H9 (cell line): Measurements from ENCODE around the gene HAGH. TPM values are rescaled to one million over a fixed set of nuclear protein-coding genes. Genes with fewer than 3 reads are reported as not detected.

Experiments
- DNase-seq: peaks from one replicate; pipeline ENCODE4 v3.0.0-alpha.2; 2017
- H2AFZ ChIP-seq: one replicate; pipeline ENCODE4 v1.6.1; 2013; ENCODE audit warnings: mild to moderate bottlenecking, low read length, control low read depth, moderate library complexity
- H2AK5ac ChIP-seq: 2 replicates; pipeline ENCODE4 v1.6.1; 2013; ENCODE audit warnings: low read length, control low read depth, mixed read lengths; ENCODE audit not compliant: insufficient read length
- H2BK120ac ChIP-seq: one replicate; pipeline ENCODE4 v1.6.1; 2013; ENCODE audit warnings: low read depth, mild to moderate bottlenecking, low read length, control low read depth, inconsistent platforms; ENCODE audit not compliant: poor library complexity, severe bottlenecking
- H2BK12ac ChIP-seq: 2 replicates; pipeline ENCODE4 v1.6.1; 2013; ENCODE audit warnings: low read length, control low read depth, mixed read lengths, low read depth; ENCODE audit not compliant: insufficient read length
- H2BK15ac ChIP-seq: 2 replicates; pipeline ENCODE4 v1.6.1; 2013; ENCODE audit warnings: low read depth, low read length, control low read depth
- H2BK20ac ChIP-seq: one replicate; pipeline ENCODE4 v1.6.1; 2013; ENCODE audit warnings: low read depth, mild to moderate bottlenecking, low read length, control low read depth, inconsistent platforms; ENCODE audit not compliant: poor library complexity, severe bottlenecking
- H2BK5ac ChIP-seq: 2 replicates; pipeline ENCODE4 v1.6.1; 2013; ENCODE audit warnings: low read length, control low read depth, mixed read lengths; ENCODE audit not compliant: insufficient read length
- H3K14ac ChIP-seq: 2 replicates; pipeline ENCODE4 v1.6.1; 2013; ENCODE audit warnings: low read length, control low read depth; ENCODE audit not compliant: insufficient read depth
- H3K18ac ChIP-seq: 2 replicates; pipeline ENCODE4 v1.6.1; 2013; ENCODE audit warnings: low read depth, mild to moderate bottlenecking, mixed read lengths, low read length, control low read depth; ENCODE audit not compliant: insufficient read length
- H3K23ac ChIP-seq: 2 replicates; pipeline ENCODE4 v1.6.1; 2013; ENCODE audit warnings: low read length, control low read depth, mixed read lengths, low read depth; ENCODE audit not compliant: insufficient read length
- H3K23me2 ChIP-seq: 2 replicates; pipeline ENCODE4 v1.6.1; 2013; ENCODE audit warnings: low read depth, mild to moderate bottlenecking, mixed read lengths, low read length, control low read depth; ENCODE audit not compliant: insufficient read length, poor library complexity, severe bottlenecking
- H3K27ac ChIP-seq: 2 replicates; pipeline ENCODE4 v1.5.1; 2013; ENCODE audit warnings: low read length, control low read depth, mixed read lengths, low read depth; ENCODE audit not compliant: insufficient read length
- H3K27me3 ChIP-seq: 2 replicates; pipeline ENCODE4 v1.6.1; 2013; ENCODE audit warnings: low read length, control low read depth, inconsistent platforms; ENCODE audit not compliant: insufficient read depth
- H3K4ac ChIP-seq: 2 replicates; pipeline ENCODE4 v1.6.1; 2013; ENCODE audit warnings: low read depth, mild to moderate bottlenecking, control low read depth, inconsistent platforms, low read length, moderate library complexity
- H3K4me1 ChIP-seq: 2 replicates; pipeline ENCODE4 v1.6.1; 2013; ENCODE audit warnings: low read length, control low read depth, inconsistent platforms; ENCODE audit not compliant: insufficient read depth
- H3K4me2 ChIP-seq: 2 replicates; pipeline ENCODE4 v1.6.1; 2013; ENCODE audit warnings: low read length, control low read depth, mixed read lengths; ENCODE audit not compliant: insufficient read length, insufficient read depth
- H3K56ac ChIP-seq: 2 replicates; pipeline ENCODE4 v1.6.1; 2013; ENCODE audit warnings: low read depth, mild to moderate bottlenecking, mixed read lengths, low read length, control low read depth; ENCODE audit not compliant: insufficient read length
- H3K79me1 ChIP-seq: 2 replicates; pipeline ENCODE4 v1.6.1; 2013; ENCODE audit warnings: low read depth, mild to moderate bottlenecking, moderate library complexity, low read length, control low read depth, inconsistent platforms; ENCODE audit not compliant: insufficient read depth, poor library complexity, severe bottlenecking
- H3K79me2 ChIP-seq: 2 replicates; pipeline ENCODE4 v1.6.1; 2013; ENCODE audit warnings: low read length, control low read depth, inconsistent platforms; ENCODE audit not compliant: insufficient read depth
- H3K9ac ChIP-seq: 2 replicates; pipeline ENCODE4 v1.6.1; 2013; ENCODE audit warnings: low read length, control low read depth, mixed read lengths; ENCODE audit not compliant: insufficient read length; ENCODE audit errors: extremely low read depth
- H3K9me3 ChIP-seq: one replicate; pipeline ENCODE4 v1.6.1; 2013; ENCODE audit warnings: low read depth, low read length, inconsistent platforms; ENCODE audit not compliant: control insufficient read depth
- H3T11ph ChIP-seq: one replicate; pipeline ENCODE4 v1.6.1; 2013; ENCODE audit warnings: mild to moderate bottlenecking, low read length, control low read depth, inconsistent platforms
- H4K20me1 ChIP-seq: one replicate; pipeline ENCODE4 v1.6.1; 2013; ENCODE audit not compliant: control insufficient read depth, insufficient read length, insufficient read depth
- H4K5ac ChIP-seq: 2 replicates; pipeline ENCODE4 v1.6.1; 2013; ENCODE audit warnings: low read depth, mild to moderate bottlenecking, mixed read lengths, low read length, control low read depth; ENCODE audit not compliant: insufficient read length
- H4K8ac ChIP-seq: replicated peaks from 2 replicates; pipeline ENCODE4 v1.6.1; 2013; ENCODE audit warnings: low read length, control low read depth, mixed read lengths, low read depth; ENCODE audit not compliant: insufficient read length
- H4K91ac ChIP-seq: 2 replicates; pipeline ENCODE4 v1.6.1; 2013; ENCODE audit warnings: low read depth, mild to moderate bottlenecking, moderate library complexity, mixed read lengths, low read length, control low read depth; ENCODE audit not compliant: insufficient read length
- H3K27ac Mint-ChIP-seq, 3 experiments: 2 replicates in 2 of 3; 3 replicates in 1 of 3; pipeline ENCODE4 v1.8.0; 2020 to 2021; ENCODE audit warnings: mixed read lengths in 3 of 3, mild to moderate bottlenecking in 1 of 3, moderate library complexity in 1 of 3
- H3K27me3 Mint-ChIP-seq: 2 replicates; pipeline ENCODE4 v1.8.0; 2021; ENCODE audit warnings: low read depth, mild to moderate bottlenecking, moderate library complexity, mixed read lengths
- H3K36me3 Mint-ChIP-seq, 3 experiments: 2 replicates in 2 of 3; 3 replicates in 1 of 3; pipeline ENCODE4 v1.8.0; 2020 to 2021; ENCODE audit warnings: low read depth in 3 of 3, mixed read lengths in 3 of 3; ENCODE audit not compliant: insufficient read depth in 1 of 3
- H3K4me1 Mint-ChIP-seq, 2 experiments: 2 replicates each; pipeline ENCODE4 v1.8.0; 2020; ENCODE audit warnings: mixed read lengths in 2 of 2
- H3K4me3 Mint-ChIP-seq, 2 experiments: 2 replicates in 1 of 2; 3 replicates in 1 of 2; pipeline ENCODE4 v1.8.0; 2020 to 2021; ENCODE audit warnings: mild to moderate bottlenecking in 2 of 2, mixed read lengths in 2 of 2, moderate library complexity in 1 of 2
- H3K9me3 Mint-ChIP-seq, 2 experiments: 2 replicates in 1 of 2; 3 replicates in 1 of 2; pipeline ENCODE4 v1.8.0; 2020; ENCODE audit warnings: mild to moderate bottlenecking in 2 of 2, mixed read lengths in 2 of 2, moderate library complexity in 1 of 2
- WGBS: extraction: QIAGEN DNeasy Blood & Tissue Kit; methylation state at CpG from one replicate; pipeline ENCODE4 v1.1.7; 2013; ENCODE audit warnings: missing lambda C conversion rate, low lambda C conversion rate, mixed read lengths; ENCODE audit not compliant: insufficient read length; ENCODE audit errors: extremely low coverage; 5-methylcytosine and 5-hydroxymethylcytosine counted together
- total RNA-seq: library from RNA; stranded (reverse); gene quantifications from 2 replicates; pipeline ENCODE4 v1.2.1, GENCODE V29; 2021
- TF ChIP-seq, protein P1 (sequence below): fragments of 200-600 bp; sonication (generic); conservative IDR thresholded peaks from 3 replicates; pipeline ENCODE4 v1.8.0; 2021; ENCODE audit warnings: antibody characterized with exemption, mild to moderate bottlenecking

The HAGH gene
- total RNA-seq, 1 experiment from 2014 or later, result 30.0 TPM

DNA sequence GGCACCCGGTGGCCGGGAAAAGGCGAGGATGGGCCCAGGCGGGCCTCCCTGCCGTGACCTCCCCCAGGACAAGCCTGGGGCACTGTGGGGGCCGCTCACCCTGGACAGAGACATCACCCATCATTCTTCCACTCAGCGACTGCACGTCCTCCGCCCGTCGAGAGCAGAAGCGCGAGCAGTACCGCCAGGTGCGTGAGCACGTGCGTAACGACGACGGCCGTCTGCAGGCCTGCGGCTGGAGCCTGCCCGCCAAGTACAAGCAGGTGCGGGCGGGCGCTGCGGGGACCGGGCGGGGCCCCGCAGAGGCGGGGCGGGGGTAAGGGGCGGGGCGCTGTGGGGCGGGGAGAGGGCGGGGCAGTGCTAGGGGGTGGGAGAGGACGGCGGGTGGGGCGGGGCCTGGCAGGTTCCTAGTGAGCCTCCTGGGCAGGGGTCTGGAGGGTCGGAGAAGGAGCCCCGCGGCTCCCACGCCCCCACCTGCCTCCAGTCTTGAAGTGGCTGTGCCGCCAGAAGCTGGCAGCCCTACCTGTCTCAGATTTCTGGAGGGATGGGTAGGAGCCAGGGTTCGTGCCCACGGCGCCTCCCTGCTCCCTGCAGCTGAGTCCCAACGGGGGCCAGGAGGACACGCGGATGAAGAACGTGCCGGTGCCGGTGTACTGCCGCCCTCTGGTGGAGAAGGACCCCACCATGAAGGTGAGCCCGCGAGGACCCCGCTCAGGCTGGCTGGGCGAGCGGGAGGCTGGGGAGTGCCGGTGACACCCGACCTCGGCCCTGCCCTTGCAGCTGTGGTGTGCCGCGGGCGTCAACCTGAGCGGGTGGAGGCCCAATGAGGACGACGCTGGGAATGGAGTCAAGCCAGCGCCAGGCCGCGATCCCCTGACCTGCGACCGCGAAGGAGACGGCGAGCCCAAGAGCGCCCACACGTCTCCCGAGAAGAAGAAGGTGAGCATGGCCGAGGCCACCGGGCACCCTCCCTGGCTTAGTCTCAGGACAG lies 62.8 kb downstream of the HAGH start:
- H3K4me3 Mint-ChIP-seq, result peak overlapping the region in 1 of 2 experiments; percentile 38; a peak in 2 of 5 replicates
- H2AFZ ChIP-seq, result no peak overlapping the region
- H3K36me3 Mint-ChIP-seq, result peaks cover 7 to 41% (median 28%) of the 10 kb centered on the region in 3 experiments; a peak in 6 of 7 replicates
- no peaks in the 10 kb centered on the region for H4K20me1 ChIP-seq
- H3K14ac ChIP-seq, result 0 out of 2 replicates have a peak overlapping the region, but pooled peaks have one; percentile 37
- no peak overlapping the region for H3K9ac ChIP-seq
- TF ChIP-seq, protein P1, sequence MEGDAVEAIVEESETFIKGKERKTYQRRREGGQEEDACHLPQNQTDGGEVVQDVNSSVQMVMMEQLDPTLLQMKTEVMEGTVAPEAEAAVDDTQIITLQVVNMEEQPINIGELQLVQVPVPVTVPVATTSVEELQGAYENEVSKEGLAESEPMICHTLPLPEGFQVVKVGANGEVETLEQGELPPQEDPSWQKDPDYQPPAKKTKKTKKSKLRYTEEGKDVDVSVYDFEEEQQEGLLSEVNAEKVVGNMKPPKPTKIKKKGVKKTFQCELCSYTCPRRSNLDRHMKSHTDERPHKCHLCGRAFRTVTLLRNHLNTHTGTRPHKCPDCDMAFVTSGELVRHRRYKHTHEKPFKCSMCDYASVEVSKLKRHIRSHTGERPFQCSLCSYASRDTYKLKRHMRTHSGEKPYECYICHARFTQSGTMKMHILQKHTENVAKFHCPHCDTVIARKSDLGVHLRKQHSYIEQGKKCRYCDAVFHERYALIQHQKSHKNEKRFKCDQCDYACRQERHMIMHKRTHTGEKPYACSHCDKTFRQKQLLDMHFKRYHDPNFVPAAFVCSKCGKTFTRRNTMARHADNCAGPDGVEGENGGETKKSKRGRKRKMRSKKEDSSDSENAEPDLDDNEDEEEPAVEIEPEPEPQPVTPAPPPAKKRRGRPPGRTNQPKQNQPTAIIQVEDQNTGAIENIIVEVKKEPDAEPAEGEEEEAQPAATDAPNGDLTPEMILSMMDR, result peak; percentile 81
- H4K91ac ChIP-seq, result no peak overlapping the region
- H2BK15ac ChIP-seq, result no peak overlapping the region
- no peaks in the 10 kb centered on the region for H3K9me3 Mint-ChIP-seq
- no peak overlapping the region for H4K5ac ChIP-seq
- H3K27ac Mint-ChIP-seq, result no peak overlapping the region
- no peak overlapping the region for H2BK20ac ChIP-seq
- H3K27me3 ChIP-seq, result no peaks in the 10 kb centered on the region
- H3K18ac ChIP-seq, result no peak overlapping the region
- peak; percentile 91 for DNase-seq
- peaks cover 3% of the 10 kb centered on the region for H3K23me2 ChIP-seq
- H3K79me1 ChIP-seq, result no peaks in the 10 kb centered on the region
- H3K4me2 ChIP-seq, result peak overlapping the region; percentile 56
- no peak overlapping the region for H2BK5ac ChIP-seq
- no peak overlapping the region for H2BK120ac ChIP-seq
- no peaks in the 10 kb centered on the region for H3K79me2 ChIP-seq
- H3K23ac ChIP-seq, result no peak overlapping the region
- H3T11ph ChIP-seq, result no peak overlapping the region
- no CpG with 5 or more reads among the region's 81 CpGs for WGBS
- no peak overlapping the region for H3K56ac ChIP-seq
- H3K4ac ChIP-seq, result no peak overlapping the region
- H3K4me1 Mint-ChIP-seq, result no peaks in the 10 kb centered on the region
- no peak overlapping the region for H4K8ac ChIP-seq
- no peak overlapping the region for H3K27ac ChIP-seq
- H2AK5ac ChIP-seq, result no peak overlapping the region
- H3K4me1 ChIP-seq, result no peaks in the 10 kb centered on the region
- no peaks in the 10 kb centered on the region for H3K27me3 Mint-ChIP-seq
- no peaks in the 10 kb centered on the region for H3K9me3 ChIP-seq
- no peak overlapping the region for H2BK12ac ChIP-seq
